ENCODE measurements around the gene CXADR. TPM values are rescaled to one million over a fixed set of nuclear protein-coding genes. Genes with fewer than 3 reads are reported as not detected.

The CXADR gene
- total RNA-seq, 1 experiment from 2014 or later = 24.7 TPM

DNA sequence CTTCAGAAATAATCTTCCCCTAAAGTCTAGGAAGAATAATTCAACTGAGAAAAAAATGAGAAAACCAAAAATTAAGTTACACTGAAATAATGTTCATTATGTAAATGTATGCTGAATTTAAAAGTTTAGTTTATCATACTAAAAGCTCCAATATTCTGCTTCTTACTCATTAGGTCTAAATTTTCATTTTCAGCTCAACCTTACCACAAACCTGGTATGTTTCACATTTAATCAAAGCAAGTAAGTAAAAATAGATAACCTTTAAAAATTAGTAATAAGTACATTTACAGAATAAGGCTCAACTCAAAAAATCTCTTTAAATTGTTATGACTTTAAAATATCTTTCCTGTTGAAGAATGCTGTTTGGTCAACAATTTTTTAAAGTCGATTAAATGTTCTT lies 84.8 kb downstream of the CXADR start:
- CTCF ChIA-PET = no interaction called here
- H3K4me3 ChIP-seq (ENCODE audit: low read depth in 2 of 2, low read length in 2 of 2) = no peak overlapping the region
- H3K36me3 ChIP-seq (ENCODE audit: control insufficient read depth, insufficient read depth, low read length) = peaks cover 30% of the 10 kb centered on the region
- no peaks in the 10 kb centered on the region for H3K27me3 ChIP-seq (ENCODE audit: control insufficient read depth, insufficient read depth, low read length)
- ATAC-seq = no peak
- POLR2A ChIA-PET = no interaction called here
- H3K27ac ChIP-seq (ENCODE audit: low read length) = no peak overlapping the region
- H3K4me1 ChIP-seq (ENCODE audit: control insufficient read depth, insufficient read depth, low read length) = no peaks in the 10 kb centered on the region
- DNase-seq (ENCODE audit: low read depth, low spot score) = no peak
- intact Hi-C loops (cut with micrococcal nuclease; ENCODE audit: unreplicated experiment) (no loop called here), in situ Hi-C loops (cut with HindIII; ENCODE audit: low pct_unique_long_range_greater_than_20kb, low sequenced_read_pairs) (no loop called here)
- BruUV-seq (replicated peaks) = no TSS peak
- TF ChIP-seq, protein P1, sequence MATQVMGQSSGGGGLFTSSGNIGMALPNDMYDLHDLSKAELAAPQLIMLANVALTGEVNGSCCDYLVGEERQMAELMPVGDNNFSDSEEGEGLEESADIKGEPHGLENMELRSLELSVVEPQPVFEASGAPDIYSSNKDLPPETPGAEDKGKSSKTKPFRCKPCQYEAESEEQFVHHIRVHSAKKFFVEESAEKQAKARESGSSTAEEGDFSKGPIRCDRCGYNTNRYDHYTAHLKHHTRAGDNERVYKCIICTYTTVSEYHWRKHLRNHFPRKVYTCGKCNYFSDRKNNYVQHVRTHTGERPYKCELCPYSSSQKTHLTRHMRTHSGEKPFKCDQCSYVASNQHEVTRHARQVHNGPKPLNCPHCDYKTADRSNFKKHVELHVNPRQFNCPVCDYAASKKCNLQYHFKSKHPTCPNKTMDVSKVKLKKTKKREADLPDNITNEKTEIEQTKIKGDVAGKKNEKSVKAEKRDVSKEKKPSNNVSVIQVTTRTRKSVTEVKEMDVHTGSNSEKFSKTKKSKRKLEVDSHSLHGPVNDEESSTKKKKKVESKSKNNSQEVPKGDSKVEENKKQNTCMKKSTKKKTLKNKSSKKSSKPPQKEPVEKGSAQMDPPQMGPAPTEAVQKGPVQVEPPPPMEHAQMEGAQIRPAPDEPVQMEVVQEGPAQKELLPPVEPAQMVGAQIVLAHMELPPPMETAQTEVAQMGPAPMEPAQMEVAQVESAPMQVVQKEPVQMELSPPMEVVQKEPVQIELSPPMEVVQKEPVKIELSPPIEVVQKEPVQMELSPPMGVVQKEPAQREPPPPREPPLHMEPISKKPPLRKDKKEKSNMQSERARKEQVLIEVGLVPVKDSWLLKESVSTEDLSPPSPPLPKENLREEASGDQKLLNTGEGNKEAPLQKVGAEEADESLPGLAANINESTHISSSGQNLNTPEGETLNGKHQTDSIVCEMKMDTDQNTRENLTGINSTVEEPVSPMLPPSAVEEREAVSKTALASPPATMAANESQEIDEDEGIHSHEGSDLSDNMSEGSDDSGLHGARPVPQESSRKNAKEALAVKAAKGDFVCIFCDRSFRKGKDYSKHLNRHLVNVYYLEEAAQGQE (IDR thresholded peaks at IDR 0.05; ENCODE audit: insufficient read depth in 1 of 2, low read depth in 2 of 2, low read length in 1 of 2) = no peak
- no peak for TF ChIP-seq SIN3A (IDR thresholded peaks at IDR 0.05; ENCODE audit: borderline replicate concordance, insufficient read depth, low read depth, low read length)
- no peak for TF ChIP-seq POLR2AphosphoS5 (IDR thresholded peaks at IDR 0.05; ENCODE audit: low read depth, low read length)
- TF ChIP-seq TCF7L2 (IDR thresholded peaks at IDR 0.05; ENCODE audit: low read depth, low read length) = no peak
- TF ChIP-seq, protein P2, sequence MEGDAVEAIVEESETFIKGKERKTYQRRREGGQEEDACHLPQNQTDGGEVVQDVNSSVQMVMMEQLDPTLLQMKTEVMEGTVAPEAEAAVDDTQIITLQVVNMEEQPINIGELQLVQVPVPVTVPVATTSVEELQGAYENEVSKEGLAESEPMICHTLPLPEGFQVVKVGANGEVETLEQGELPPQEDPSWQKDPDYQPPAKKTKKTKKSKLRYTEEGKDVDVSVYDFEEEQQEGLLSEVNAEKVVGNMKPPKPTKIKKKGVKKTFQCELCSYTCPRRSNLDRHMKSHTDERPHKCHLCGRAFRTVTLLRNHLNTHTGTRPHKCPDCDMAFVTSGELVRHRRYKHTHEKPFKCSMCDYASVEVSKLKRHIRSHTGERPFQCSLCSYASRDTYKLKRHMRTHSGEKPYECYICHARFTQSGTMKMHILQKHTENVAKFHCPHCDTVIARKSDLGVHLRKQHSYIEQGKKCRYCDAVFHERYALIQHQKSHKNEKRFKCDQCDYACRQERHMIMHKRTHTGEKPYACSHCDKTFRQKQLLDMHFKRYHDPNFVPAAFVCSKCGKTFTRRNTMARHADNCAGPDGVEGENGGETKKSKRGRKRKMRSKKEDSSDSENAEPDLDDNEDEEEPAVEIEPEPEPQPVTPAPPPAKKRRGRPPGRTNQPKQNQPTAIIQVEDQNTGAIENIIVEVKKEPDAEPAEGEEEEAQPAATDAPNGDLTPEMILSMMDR (IDR thresholded peaks at IDR 0.05) = no peak
- no peaks in the 10 kb centered on the region for H3K9me3 ChIP-seq (ENCODE audit: control insufficient read depth, insufficient read depth, low read depth, low read length)

DNA sequence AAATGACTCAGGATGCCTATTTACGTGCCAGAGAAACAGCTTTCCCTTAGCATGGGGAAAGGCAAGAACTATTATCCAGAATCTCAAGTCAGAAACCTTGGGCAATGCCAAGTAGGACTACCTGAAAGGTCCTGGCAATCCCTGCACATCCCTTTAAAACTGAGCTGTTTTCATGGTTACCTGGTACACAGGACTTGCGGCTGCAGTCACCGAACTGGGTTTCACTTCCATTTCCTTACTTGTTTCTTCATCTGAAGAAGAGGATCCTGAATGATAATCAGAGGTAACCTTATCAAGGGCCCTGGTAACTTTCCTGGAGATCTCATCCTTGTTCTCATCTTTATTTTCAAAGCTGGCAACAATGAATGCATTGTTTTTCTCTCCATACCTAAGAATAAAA lies 85.6 kb downstream of the CXADR start:
- no peaks in the 10 kb centered on the region for H3K9me3 ChIP-seq (ENCODE audit: control insufficient read depth, insufficient read depth, low read depth, low read length)
- H3K4me1 ChIP-seq (ENCODE audit: control insufficient read depth, insufficient read depth, low read length) = no peaks in the 10 kb centered on the region
- in situ Hi-C loops (cut with HindIII; ENCODE audit: low pct_unique_long_range_greater_than_20kb, low sequenced_read_pairs) = no loop called here
- H3K27ac ChIP-seq (ENCODE audit: low read length) = no peak overlapping the region
- intact Hi-C loops (cut with micrococcal nuclease; ENCODE audit: unreplicated experiment) = no loop called here
- no TSS peak for BruUV-seq (replicated peaks)
- no peak for TF ChIP-seq SIN3A (IDR thresholded peaks at IDR 0.05; ENCODE audit: borderline replicate concordance, insufficient read depth, low read depth, low read length)
- TF ChIP-seq TCF7L2 (IDR thresholded peaks at IDR 0.05; ENCODE audit: low read depth, low read length) = no peak
- TF ChIP-seq POLR2AphosphoS5 (IDR thresholded peaks at IDR 0.05; ENCODE audit: low read depth, low read length) = no peak
- TF ChIP-seq, protein P1 (IDR thresholded peaks at IDR 0.05; ENCODE audit: insufficient read depth in 1 of 2, low read depth in 2 of 2, low read length in 1 of 2) = no peak
- TF ChIP-seq, protein P2 (IDR thresholded peaks at IDR 0.05) = no peak
- H3K27me3 ChIP-seq (ENCODE audit: control insufficient read depth, insufficient read depth, low read length) = no peaks in the 10 kb centered on the region
- no peak overlapping the region for H3K4me3 ChIP-seq (ENCODE audit: low read depth in 2 of 2, low read length in 2 of 2)
- ChIA-PET POLR2A (no interaction called here), CTCF (no interaction called here)
- peaks cover 25% of the 10 kb centered on the region for H3K36me3 ChIP-seq (ENCODE audit: control insufficient read depth, insufficient read depth, low read length)
- DNase-seq (ENCODE audit: low read depth, low spot score) (no peak), ATAC-seq (no peak)
